ENCODE data around the gene ZDHHC20.

ZDHHC20 gene

GRCh38 chr13:21326155-21327031, 132.7 kb downstream of the ZDHHC20 start:
- Histone ChIP-seq H3K27me3 (ENCODE audit: control insufficient read depth, insufficient read depth, low read length) (peaks cover 27% of the 10 kb centered on the region), H3K27ac (ENCODE audit: low read depth, low read length) (peak overlapping the region; percentile 63), H3K9me3 (ENCODE audit: control insufficient read depth, insufficient read depth, low read depth, low read length) (no peaks in the 10 kb centered on the region), H3K4me3 (ENCODE audit: low read depth, low read length) (peak overlapping the region; percentile 58), H3K36me3 (ENCODE audit: control insufficient read depth, insufficient read depth, low read length) (no peaks in the 10 kb centered on the region), H3K9ac (ENCODE audit: low read length) (peak overlapping the region; percentile 80), H3K4me1 (ENCODE audit: control insufficient read depth, insufficient read depth, low read length) (peaks cover 38% of the 10 kb centered on the region)

DNA sequence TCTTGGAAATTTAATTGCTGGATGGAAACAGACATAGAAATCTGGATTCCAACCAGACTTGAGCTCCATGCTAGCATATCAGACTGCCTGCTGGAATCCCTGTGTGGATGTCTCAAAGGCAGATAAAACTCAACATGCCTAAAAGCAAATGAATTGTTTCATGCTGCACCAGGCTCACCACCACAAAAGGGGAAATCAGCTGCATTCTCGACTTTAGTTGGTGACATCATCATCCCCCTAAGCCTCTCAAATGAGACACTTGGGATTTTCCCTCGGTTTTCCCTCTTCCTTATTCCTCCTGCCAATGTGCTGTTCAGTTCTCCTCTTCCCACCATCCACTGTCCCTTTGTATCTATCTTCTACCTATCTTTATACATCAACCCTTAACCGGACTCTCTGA, 134.3 kb downstream of the ZDHHC20 start:
- H3K36me3 ChIP-seq (ENCODE audit: control insufficient read depth, insufficient read depth, low read length) = no peaks in the 10 kb centered on the region
- H3K27ac ChIP-seq (ENCODE audit: low read depth, low read length) = no peak overlapping the region
- no peaks in the 10 kb centered on the region for H3K9me3 ChIP-seq (ENCODE audit: control insufficient read depth, insufficient read depth, low read depth, low read length)
- no peak overlapping the region for H3K4me3 ChIP-seq (ENCODE audit: low read depth, low read length)
- peaks cover 37% of the 10 kb centered on the region for H3K4me1 ChIP-seq (ENCODE audit: control insufficient read depth, insufficient read depth, low read length)
- H3K9ac ChIP-seq (ENCODE audit: low read length) = no peak overlapping the region
- peaks cover 27% of the 10 kb centered on the region for H3K27me3 ChIP-seq (ENCODE audit: control insufficient read depth, insufficient read depth, low read length)

DNA sequence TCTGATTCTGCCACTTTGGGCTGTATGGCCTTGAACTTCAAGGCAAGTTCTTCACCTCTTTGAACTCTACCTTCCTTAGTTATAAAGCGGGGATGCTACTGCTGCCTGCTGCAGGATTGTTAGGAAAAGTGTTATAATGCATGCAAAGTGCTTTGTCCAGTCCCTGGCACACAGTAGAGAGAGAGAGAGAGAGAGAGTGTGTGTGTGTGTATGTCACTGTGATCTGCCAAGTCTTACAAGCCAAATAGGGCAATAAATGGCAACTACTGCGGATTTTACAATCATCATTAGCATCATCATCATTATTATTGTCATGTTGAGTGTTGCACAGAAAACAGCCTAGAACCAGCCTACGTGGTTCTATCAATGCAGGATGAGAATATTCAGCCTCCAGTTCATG, 136.1 kb downstream of the ZDHHC20 start:
- H3K27ac ChIP-seq (ENCODE audit: low read depth, low read length) = no peak overlapping the region
- H3K27me3 ChIP-seq (ENCODE audit: control insufficient read depth, insufficient read depth, low read length) = peaks cover 27% of the 10 kb centered on the region
- H3K9ac ChIP-seq (ENCODE audit: low read length) = no peak overlapping the region
- no peak overlapping the region for H3K4me3 ChIP-seq (ENCODE audit: low read depth, low read length)
- peaks cover 23% of the 10 kb centered on the region for H3K4me1 ChIP-seq (ENCODE audit: control insufficient read depth, insufficient read depth, low read length)
- no peaks in the 10 kb centered on the region for H3K9me3 ChIP-seq (ENCODE audit: control insufficient read depth, insufficient read depth, low read depth, low read length)
- H3K36me3 ChIP-seq (ENCODE audit: control insufficient read depth, insufficient read depth, low read length) = no peaks in the 10 kb centered on the region
